Measurements from ENCODE around the gene MCTP1.

MCTP1 gene

DNA sequence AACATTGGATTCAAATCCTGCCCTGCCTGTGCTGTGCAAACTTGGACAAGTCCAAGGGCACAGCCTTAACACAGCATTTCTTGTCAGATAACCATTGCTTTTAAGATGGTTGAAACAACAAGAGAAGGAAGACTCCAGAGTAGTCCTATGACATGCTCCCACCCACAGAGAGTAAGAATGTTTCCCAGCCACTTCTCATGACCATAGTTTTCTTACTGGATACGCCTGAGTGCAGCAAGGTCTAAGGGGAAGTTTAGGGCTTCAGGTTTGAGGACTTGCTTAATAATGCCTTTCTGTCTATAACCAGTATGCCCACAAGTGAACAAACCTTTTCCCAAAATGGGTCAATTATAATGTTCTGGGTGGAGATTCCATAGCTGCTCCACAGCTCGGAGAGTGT lies 540.0 kb downstream of the MCTP1 start:
- no peaks in the 10 kb centered on the region for H3F3A ChIP-seq (ENCODE audit: low read depth)
- TF ChIP-seq, protein P1, sequence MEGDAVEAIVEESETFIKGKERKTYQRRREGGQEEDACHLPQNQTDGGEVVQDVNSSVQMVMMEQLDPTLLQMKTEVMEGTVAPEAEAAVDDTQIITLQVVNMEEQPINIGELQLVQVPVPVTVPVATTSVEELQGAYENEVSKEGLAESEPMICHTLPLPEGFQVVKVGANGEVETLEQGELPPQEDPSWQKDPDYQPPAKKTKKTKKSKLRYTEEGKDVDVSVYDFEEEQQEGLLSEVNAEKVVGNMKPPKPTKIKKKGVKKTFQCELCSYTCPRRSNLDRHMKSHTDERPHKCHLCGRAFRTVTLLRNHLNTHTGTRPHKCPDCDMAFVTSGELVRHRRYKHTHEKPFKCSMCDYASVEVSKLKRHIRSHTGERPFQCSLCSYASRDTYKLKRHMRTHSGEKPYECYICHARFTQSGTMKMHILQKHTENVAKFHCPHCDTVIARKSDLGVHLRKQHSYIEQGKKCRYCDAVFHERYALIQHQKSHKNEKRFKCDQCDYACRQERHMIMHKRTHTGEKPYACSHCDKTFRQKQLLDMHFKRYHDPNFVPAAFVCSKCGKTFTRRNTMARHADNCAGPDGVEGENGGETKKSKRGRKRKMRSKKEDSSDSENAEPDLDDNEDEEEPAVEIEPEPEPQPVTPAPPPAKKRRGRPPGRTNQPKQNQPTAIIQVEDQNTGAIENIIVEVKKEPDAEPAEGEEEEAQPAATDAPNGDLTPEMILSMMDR (conservative IDR thresholded peaks at IDR 0.05; ENCODE audit: low read length): no peak
- no peak for TF ChIP-seq EZH2phosphoT487 (IDR thresholded peaks at IDR 0.05; ENCODE audit: borderline replicate concordance)
- H3K9ac ChIP-seq (ENCODE audit: low read depth, low read length, poor library complexity, severe bottlenecking): no peak overlapping the region
- H4K20me1 ChIP-seq (ENCODE audit: insufficient read depth, low read length, poor library complexity, severe bottlenecking): no peaks in the 10 kb centered on the region
- H2AFZ ChIP-seq (ENCODE audit: low read length): no peak overlapping the region
- H3K9me2 ChIP-seq (replicated peaks; ENCODE audit: low read depth, low read length): no peaks in the 10 kb centered on the region
- peaks cover 6% of the 10 kb centered on the region for H3K4me1 ChIP-seq (ENCODE audit: insufficient read depth, low read length, poor library complexity, severe bottlenecking)
- H3K4me2 ChIP-seq (ENCODE audit: low read depth, low read length, poor library complexity, severe bottlenecking): no peak overlapping the region
- H3K36me3 ChIP-seq (ENCODE audit: insufficient read depth, low read length): no peaks in the 10 kb centered on the region
- no peaks in the 10 kb centered on the region for H3K27me3 ChIP-seq (ENCODE audit: insufficient read depth, low read length, poor library complexity, severe bottlenecking)
- H3K4me3 ChIP-seq (ENCODE audit: low read length, poor library complexity, severe bottlenecking): no peak overlapping the region
- H3K79me2 ChIP-seq (ENCODE audit: insufficient read depth, low read length): no peaks in the 10 kb centered on the region
- no peaks in the 10 kb centered on the region for H3K9me3 ChIP-seq (ENCODE audit: insufficient read depth, low read depth, low read length)

DNA sequence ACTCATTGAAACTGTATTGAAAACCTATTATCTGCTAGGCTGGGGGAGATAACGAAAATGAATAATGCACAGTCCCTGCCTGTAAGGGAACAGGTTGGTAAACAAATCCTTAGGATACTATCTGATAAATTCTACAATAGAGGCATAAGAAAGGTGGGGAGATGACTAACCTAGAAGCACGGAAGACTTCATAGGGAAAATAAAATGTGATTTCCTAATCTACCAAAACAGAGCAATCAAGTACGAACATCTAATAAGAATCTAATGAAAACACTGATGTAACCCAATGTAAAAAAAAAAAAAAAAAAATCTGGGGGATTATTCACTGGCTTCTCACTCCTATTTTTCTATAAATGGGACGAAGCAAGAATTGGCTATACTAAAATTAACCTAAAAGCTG lies 542.0 kb downstream of the MCTP1 start:
- no peaks in the 10 kb centered on the region for H3K36me3 ChIP-seq (ENCODE audit: insufficient read depth, low read length)
- H3K79me2 ChIP-seq (ENCODE audit: insufficient read depth, low read length): no peaks in the 10 kb centered on the region
- no peak overlapping the region for H3K9ac ChIP-seq (ENCODE audit: low read depth, low read length, poor library complexity, severe bottlenecking)
- no peaks in the 10 kb centered on the region for H3F3A ChIP-seq (ENCODE audit: low read depth)
- H3K27me3 ChIP-seq (ENCODE audit: insufficient read depth, low read length, poor library complexity, severe bottlenecking): no peaks in the 10 kb centered on the region
- H3K9me3 ChIP-seq (ENCODE audit: insufficient read depth, low read depth, low read length): no peaks in the 10 kb centered on the region
- H2AFZ ChIP-seq (ENCODE audit: low read length): no peak overlapping the region
- TF ChIP-seq EZH2phosphoT487 (IDR thresholded peaks at IDR 0.05; ENCODE audit: borderline replicate concordance): no peak
- TF ChIP-seq, protein P1 (conservative IDR thresholded peaks at IDR 0.05; ENCODE audit: low read length): no peak
- H3K4me2 ChIP-seq (ENCODE audit: low read depth, low read length, poor library complexity, severe bottlenecking): no peak overlapping the region
- H4K20me1 ChIP-seq (ENCODE audit: insufficient read depth, low read length, poor library complexity, severe bottlenecking): no peaks in the 10 kb centered on the region
- no peak overlapping the region for H3K4me3 ChIP-seq (ENCODE audit: low read length, poor library complexity, severe bottlenecking)
- H3K4me1 ChIP-seq (ENCODE audit: insufficient read depth, low read length, poor library complexity, severe bottlenecking): peaks cover 1% of the 10 kb centered on the region
- no peaks in the 10 kb centered on the region for H3K9me2 ChIP-seq (replicated peaks; ENCODE audit: low read depth, low read length)

GRCh38 chr5:94740286-94740685 lies 544.6 kb downstream of the MCTP1 start:
- Histone ChIP-seq H2AFZ (ENCODE audit: low read length) (no peak overlapping the region), H3K79me2 (ENCODE audit: insufficient read depth, low read length) (no peaks in the 10 kb centered on the region), H3K9me2 (replicated peaks; ENCODE audit: low read depth, low read length) (no peaks in the 10 kb centered on the region), H3F3A (ENCODE audit: low read depth) (no peaks in the 10 kb centered on the region), H3K27me3 (ENCODE audit: insufficient read depth, low read length, poor library complexity, severe bottlenecking) (no peaks in the 10 kb centered on the region), H3K9ac (ENCODE audit: low read depth, low read length, poor library complexity, severe bottlenecking) (no peak overlapping the region), H3K4me1 (ENCODE audit: insufficient read depth, low read length, poor library complexity, severe bottlenecking) (no peaks in the 10 kb centered on the region), H3K4me2 (ENCODE audit: low read depth, low read length, poor library complexity, severe bottlenecking) (no peak overlapping the region), H3K9me3 (ENCODE audit: insufficient read depth, low read depth, low read length) (no peaks in the 10 kb centered on the region), H3K4me3 (ENCODE audit: low read length, poor library complexity, severe bottlenecking) (no peak overlapping the region), H4K20me1 (ENCODE audit: insufficient read depth, low read length, poor library complexity, severe bottlenecking) (no peaks in the 10 kb centered on the region), H3K36me3 (ENCODE audit: insufficient read depth, low read length) (no peaks in the 10 kb centered on the region)
- no peak for TF ChIP-seq EZH2phosphoT487 (IDR thresholded peaks at IDR 0.05; ENCODE audit: borderline replicate concordance)
- TF ChIP-seq, protein P1 (conservative IDR thresholded peaks at IDR 0.05; ENCODE audit: low read length): no peak
